ENCODE results near the gene ZNF687.

GRCh38 chr1:151286619-151287340 lies 4.7 kb downstream of the ZNF687 start:
- TF ChIP-seq CTCF (IDR thresholded peaks at IDR 0.05; ENCODE audit: low read depth, low read length, poor library complexity, severe bottlenecking) (no peak), EZH2phosphoT487 (IDR thresholded peaks at IDR 0.05; ENCODE audit: borderline replicate concordance, low read length) (no peak)

All from DOHH2 (cell line).